Measurements from ENCODE around the gene MROH9. TPM values are rescaled to one million over a fixed set of nuclear protein-coding genes. Genes with fewer than 3 reads are reported as not detected.

Gene MROH9
- total RNA-seq, 1 experiment from 2014 or later: not detected

GRCh38 chr1:171037626-171038025 is 102.3 kb downstream of the MROH9 start:
- H3K27ac ChIP-seq (ENCODE audit: insufficient read length, low read depth, low read length): no peak overlapping the region
- H3K56ac ChIP-seq (ENCODE audit: insufficient read length, low read depth, low read length): no peak overlapping the region
- no peak overlapping the region for H2BK120ac ChIP-seq (ENCODE audit: low read depth, low read length, poor library complexity, severe bottlenecking)
- H2AFZ ChIP-seq (ENCODE audit: low read length): no peak overlapping the region
- no peak overlapping the region for H2BK12ac ChIP-seq (ENCODE audit: insufficient read length, low read depth, low read length)
- H3K9me3 ChIP-seq (ENCODE audit: control insufficient read depth, low read depth, low read length): no peaks in the 10 kb centered on the region
- Mint-ChIP-seq H3K9me3 (no peaks in the 10 kb centered on the region), H3K4me1 (peaks cover 10% of the 10 kb centered on the region in 2 experiments), H3K27me3 (ENCODE audit: low read depth) (no peaks in the 10 kb centered on the region; the same call in 1 of the 2 replicates), H3K36me3 (ENCODE audit: insufficient read depth in 1 of 3, low read depth in 3 of 3) (no peaks in the 10 kb centered on the region), H3K27ac (no peak overlapping the region), H3K4me3 (no peak overlapping the region)
- no peak overlapping the region for H2BK5ac ChIP-seq (ENCODE audit: insufficient read length, low read length)
- H3K14ac ChIP-seq (ENCODE audit: insufficient read depth, low read length): no peak overlapping the region
- H2BK20ac ChIP-seq (ENCODE audit: low read depth, low read length, poor library complexity, severe bottlenecking): no peak overlapping the region
- no peak overlapping the region for H3K4me2 ChIP-seq (ENCODE audit: insufficient read depth, insufficient read length, low read length)
- no peak for TF ChIP-seq CTCF (conservative IDR thresholded peaks at IDR 0.05)
- H3K4me1 ChIP-seq (ENCODE audit: insufficient read depth, low read length): no peaks in the 10 kb centered on the region; the same call in 1 of the 2 replicates
- no CpG with 5 or more reads among the region's 1 CpG for WGBS (ENCODE audit: extremely low coverage, insufficient read length, low lambda C conversion rate)
- no peak overlapping the region for H3K23ac ChIP-seq (ENCODE audit: insufficient read length, low read depth, low read length)
- H3T11ph ChIP-seq (ENCODE audit: low read length): no peak overlapping the region
- H3K9ac ChIP-seq (ENCODE audit: extremely low read depth, insufficient read length, low read length): no peak overlapping the region
- H3K18ac ChIP-seq (ENCODE audit: insufficient read length, low read depth, low read length): no peak overlapping the region
- peaks cover 3% of the 10 kb centered on the region for H3K23me2 ChIP-seq (ENCODE audit: insufficient read length, low read depth, low read length, poor library complexity, severe bottlenecking)
- H4K5ac ChIP-seq (ENCODE audit: insufficient read length, low read depth, low read length): no peak overlapping the region
- H2BK15ac ChIP-seq (ENCODE audit: low read depth, low read length): no peak overlapping the region
- no peak overlapping the region for H4K8ac ChIP-seq (replicated peaks; ENCODE audit: insufficient read length, low read depth, low read length)
- no peak overlapping the region for H3K4ac ChIP-seq (ENCODE audit: low read depth, low read length)
- H3K27me3 ChIP-seq (ENCODE audit: insufficient read depth, low read length): no peaks in the 10 kb centered on the region
- DNase-seq: no peak
- H2AK5ac ChIP-seq (ENCODE audit: insufficient read length, low read length): no peak overlapping the region
- no peaks in the 10 kb centered on the region for H3K79me1 ChIP-seq (ENCODE audit: insufficient read depth, low read depth, low read length, poor library complexity, severe bottlenecking)
- H4K91ac ChIP-seq (ENCODE audit: insufficient read length, low read depth, low read length): no peak overlapping the region
- no peaks in the 10 kb centered on the region for H4K20me1 ChIP-seq (ENCODE audit: control insufficient read depth, insufficient read depth, insufficient read length)
- H3K79me2 ChIP-seq (ENCODE audit: insufficient read depth, low read length): no peaks in the 10 kb centered on the region
